ENCODE results near the gene E2F8.

Gene E2F8

DNA sequence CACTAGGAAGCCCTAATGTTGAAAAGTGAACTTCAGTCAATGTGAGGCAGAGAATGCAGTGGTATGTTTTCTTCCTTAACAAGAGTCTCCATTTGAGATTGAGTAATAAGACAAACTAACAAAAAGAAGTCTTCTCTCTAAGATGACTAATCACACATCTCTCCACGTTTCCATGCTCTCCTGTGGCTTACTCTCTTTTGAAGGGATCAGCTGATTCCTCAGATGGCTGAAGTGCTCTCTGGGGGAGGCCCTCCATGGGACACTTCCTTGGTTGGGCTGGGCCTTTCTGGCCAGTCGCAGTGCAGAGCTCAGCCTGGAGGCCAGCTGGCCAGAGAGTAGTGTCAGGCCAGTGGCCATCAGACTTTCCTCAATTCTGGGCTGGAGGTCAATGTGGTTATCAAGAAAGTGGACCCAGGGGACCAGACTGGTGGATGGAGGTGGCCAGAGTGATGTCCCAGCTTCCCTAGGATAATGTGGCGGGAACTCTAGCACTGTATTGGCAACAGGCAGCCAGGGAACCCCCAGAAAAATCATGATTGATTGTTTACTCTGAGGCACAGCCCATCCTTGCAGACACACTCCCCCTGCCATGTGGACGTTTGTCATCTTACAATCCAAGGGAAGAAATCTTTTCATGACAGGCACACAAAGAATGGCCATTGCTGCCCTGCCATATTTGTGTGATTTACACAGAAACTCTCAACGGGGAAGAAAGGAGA lies 53.5 kb downstream of the E2F8 start:
- no peak for DNase-seq (ENCODE audit: low spot score)

DNA sequence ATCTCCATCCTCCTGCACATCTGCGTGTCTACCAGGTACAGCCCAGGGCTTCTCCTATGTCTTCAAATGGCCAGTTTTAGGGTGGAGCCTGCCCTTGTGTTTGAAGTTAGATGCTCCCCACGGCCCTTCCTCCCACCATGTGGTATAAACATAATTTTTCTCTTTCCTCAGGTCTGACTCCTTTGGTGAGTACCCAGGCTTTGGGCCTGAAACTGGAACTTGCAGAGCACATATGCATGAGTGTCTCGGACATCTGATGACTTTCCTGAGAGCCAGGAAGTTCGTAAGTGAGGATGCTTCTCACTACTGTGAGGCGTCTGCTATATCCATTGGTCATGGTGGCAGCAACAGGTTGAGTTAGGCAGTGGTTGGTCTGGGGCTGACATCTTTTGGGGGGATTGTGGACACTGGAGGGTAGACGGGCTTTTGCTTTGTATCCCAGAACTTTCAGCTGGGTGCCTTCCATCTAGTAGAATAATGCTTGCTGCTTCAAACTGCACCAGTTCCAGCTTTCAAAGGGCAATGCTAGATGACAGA lies 55.2 kb downstream of the E2F8 start:
- no peak for DNase-seq (ENCODE audit: low spot score)

DNA sequence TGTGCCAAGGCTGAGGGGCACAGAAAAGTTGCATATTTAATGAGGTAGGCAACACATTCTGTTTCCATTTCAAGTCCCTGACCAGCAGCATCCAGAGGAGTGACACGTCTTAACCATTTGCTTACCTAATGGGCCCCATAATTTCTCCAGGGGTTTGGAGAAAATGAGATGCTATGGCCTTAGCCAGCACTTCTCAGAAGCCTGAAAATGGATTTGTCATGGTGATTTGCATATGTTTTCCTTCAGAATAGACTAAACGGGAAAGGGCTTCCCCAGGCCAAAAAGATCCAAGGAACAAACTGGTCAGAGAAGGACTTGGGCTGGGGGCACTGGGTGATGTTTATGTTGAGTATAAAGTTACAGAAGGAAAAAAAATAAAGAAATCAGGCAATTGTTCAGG lies 55.7 kb downstream of the E2F8 start:
- DNase-seq (ENCODE audit: low spot score) = no peak

DNA sequence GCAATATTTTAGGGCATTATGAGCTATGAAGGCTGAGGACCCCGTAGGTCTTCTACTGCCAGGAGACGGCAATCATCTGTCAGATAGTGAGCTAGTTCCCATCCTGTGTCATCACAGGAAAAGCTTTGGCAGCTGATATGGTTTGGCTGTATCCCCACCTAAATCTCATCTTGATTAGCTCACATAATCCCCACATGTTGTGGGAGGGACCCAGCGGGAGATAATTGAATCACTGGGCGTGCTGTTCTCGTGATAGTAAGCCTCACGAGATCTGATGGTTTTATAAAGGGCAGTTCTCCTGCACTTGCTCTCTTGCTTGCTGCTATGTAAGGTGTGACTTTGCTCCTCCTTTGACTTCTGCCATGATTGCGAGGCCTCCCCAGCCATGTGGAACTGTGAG lies 57.1 kb downstream of the E2F8 start:
- no peak for DNase-seq (ENCODE audit: low spot score)

DNA sequence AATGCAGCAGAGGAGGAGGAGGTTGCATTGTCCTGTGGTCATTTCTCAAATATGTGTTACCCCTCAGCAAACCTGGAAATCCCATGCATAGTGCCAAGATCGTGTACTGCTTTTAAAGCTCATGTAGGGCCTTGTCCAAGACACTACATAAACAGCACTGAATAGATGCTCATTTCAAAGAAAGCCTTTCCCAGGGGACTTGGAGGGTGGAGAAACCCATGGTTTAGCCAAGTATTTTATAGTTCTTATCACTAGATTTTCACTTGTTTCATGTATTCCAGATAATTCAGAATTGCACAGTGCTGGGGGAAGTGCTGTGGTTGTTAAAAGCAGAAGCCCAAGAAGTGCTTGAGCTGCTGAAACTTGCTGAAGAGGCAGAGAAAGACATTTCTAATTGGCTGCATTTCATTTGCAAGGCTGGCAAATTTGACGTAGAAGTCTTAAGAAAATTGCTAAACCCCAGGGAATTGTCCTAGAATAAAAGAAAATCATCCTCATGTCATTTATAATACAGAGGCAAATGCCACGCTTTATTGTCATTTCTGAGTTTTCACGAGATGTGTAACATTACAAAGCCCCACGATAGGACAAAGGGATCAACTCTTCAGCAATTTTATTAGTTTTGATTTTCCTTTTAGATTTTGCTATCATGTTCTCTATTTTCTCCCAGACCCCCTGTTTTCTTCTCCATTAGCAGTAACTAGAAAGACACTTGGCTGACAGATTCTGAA lies 59.0 kb downstream of the E2F8 start:
- no peak for DNase-seq (ENCODE audit: low spot score)

DNA sequence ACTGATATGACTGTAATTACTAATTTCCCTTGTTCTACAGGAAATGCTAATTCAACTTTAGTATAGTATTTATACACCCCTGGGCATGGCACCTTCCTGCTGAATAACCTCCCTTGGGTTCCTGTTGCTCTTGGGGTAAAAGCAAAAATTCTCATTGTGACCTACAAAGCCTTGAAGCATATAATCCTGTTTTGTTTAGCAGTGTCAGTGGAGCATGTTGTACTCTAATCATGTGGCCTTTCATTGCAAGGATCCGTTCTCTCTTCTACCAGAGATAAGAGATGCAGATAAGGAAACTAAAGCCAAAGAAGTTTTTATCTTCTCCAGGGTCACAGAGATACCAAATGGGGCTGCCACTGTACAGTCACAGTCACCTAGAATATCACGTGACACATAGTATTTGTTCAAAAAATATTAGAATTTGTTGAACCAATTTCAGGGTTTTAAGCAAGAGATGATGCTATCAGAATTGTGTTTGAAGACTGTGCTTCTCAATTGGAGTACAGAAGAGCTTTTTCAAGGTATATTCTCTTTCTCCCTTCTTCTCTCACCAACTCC lies 64.0 kb downstream of the E2F8 start:
- no peak for DNase-seq (ENCODE audit: low spot score)
